HG02642 (cell line): ENCODE measurements around the gene FBXL7.

Experiments used
- ATAC-seq: cut with Tn5 transposase; IDR thresholded peaks from one replicate; pipeline ENCODE4 v1.9.1; 2021; ENCODE audit warnings: mild to moderate bottlenecking; ENCODE audit not compliant: unreplicated experiment, poor library complexity

Gene FBXL7

DNA sequence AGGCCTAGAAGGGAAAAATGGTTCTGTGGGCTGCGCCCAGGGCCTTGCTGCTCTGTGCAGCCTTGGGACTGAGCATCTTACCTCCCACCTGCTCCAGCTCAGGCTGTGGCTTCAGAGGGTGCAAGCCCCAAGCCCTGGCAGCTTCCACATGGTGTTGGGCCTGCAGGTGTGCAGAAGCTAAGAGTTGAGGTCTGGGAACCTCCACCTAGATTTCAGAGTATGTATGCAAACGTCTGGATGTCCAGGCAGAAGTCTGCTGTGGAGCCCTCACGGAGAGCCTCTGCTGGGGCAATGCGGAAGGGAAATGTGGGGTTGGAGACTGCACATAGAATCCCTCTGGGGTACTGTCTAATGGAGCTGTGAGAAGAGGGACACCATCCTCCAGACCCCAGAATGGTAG is 36.0 kb downstream of the FBXL7 start:
- ATAC-seq = no peak

DNA sequence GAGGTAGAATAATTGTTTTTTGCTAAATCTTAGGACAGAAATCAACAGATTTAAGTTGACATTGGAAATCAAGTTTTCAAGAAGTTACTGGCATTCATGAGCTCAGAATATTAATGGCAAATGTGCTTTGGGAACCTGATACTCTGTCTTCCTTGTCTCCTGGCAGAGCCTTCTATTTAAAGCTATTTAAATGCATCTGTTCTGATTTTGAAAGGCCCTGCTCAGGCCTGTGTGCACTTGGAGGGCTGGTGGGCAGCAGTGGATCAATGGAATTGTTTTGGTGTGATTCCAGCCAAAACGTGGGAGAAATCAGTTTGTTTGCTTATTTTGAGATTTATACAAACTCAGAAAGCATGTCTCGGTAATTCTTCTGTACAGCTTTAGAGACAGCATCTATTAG is 38.5 kb downstream of the FBXL7 start:
- no peak for ATAC-seq

DNA sequence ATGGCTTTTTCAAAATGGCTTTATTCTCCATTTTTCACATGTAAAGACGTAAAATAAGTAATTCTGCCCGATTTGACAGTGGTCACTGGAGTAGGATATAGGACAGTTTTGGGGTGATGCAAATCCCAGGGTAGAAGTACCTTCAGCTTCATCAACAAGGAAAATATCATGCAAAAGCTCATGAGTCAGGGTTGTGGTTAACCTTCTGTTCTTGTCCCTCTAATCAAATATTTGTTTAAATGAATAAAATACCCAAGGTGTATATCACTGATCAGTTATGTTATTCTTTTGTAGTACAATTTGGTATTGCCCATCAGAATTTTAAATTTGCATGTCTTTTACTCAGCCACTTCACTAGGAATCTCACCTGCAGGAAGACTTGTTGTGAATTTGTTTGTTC is 40.0 kb downstream of the FBXL7 start:
- ATAC-seq = no peak

DNA sequence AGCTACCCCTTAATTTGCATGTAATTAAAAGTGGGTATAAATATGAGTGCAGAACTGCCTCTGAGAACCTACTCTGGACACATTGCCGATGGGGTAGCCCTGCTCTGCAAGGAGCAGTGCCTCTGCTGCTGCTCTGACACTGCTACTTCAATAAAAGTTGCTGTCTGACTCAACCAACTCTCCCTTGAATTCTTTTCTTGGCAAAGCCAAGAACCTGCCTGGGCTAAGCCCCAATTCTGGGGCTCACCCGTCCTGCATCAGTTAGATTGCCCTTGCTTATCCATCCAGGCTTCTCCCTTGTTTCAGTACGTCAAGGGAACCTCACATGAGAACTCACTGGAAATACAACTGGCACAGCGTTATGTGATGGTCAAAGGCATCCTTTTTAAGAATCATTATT is 44.1 kb downstream of the FBXL7 start:
- ATAC-seq = no peak

DNA sequence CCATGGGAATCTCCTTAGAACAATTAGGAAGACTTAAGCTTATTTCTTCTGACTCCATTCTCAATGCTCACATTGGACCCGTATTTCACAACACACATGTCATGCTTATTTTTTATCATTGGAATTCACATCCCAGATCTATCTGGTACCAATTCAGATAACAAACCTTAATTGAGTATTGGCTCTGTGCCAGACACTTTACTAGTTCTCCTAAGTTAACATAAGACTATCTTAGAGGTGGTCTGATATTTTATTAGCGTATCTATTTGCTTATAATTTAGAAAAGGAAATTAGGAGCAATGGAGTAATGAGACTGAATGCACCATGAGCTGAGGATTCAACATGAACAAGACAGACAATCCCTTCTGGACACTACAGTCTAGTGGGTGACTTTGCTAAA is 45.1 kb downstream of the FBXL7 start:
- ATAC-seq = no peak

DNA sequence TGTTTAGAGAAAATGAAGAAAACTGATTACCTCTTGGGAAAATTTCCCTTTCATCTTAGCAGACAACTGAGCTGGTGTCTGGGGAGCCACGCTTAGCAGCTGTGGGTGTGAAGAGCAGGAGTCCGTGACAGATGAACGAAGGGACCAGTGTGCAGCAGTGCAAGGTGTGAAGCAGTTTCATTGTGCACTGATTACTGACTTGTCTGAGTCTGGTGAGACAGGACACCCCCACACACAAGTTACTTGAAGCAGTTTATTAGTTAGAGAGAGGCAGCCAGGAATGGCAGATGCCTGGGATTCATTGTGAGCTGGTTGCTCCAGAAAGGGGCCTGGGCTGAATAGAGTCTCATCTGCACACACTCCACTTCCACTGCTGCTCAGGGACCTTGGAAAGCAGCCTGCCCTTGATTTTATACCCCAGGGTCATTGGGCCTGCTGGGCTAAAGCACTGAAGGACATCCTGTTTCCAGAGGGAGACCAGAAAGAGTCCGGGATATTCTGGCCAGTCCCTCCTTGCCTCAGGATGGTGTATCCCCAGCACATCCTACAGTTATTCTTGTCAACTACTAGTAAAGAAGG is 47.4 kb downstream of the FBXL7 start:
- ATAC-seq = no peak

DNA sequence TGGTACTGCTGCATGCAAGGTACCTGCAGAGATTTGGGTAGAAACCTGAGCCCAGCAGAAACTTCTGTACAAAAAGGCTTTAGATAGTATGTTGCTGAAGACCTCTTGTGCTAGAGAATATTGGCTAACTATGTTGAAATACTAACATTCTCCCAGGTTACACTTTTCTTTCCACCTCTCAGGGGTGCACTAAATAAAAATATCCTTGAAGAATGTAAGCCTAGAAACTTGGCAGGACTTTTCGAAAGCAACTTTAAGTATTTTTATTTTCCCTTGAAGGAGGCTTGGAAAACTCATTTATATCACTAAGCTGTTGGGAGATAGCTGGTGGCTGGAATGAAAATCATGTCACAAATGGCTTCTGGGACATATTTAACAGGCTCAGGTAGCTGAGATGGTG is 50.0 kb downstream of the FBXL7 start:
- no peak for ATAC-seq

DNA sequence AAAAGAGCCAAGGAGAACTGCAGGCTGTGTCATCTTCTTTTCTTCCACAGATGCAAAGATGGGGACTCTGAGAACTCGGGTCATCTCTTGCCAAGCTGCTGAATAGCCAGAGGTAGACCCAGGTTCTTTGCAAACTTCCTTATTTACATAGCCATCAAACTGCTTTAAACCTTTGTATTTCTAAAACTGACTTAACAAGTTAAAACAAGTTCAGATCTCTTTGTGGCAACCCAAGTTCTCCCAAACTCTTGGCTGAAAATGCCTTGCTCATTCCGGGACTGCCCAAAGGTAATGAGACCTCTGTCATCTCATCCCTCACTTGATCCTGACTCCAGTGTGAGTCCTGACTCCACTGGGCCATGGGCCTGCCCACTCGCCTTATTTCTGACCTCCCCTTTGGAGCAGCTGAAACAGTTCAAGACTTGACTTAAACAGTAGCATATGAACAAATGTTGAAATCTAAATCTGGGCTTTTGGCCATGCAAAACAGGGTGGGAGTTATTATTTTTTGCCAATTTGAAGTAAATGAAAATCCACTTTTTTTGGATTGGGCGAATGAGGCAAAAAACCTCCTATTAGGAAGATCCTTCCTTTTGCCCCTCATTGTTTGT is 50.6 kb downstream of the FBXL7 start:
- no peak for ATAC-seq

DNA sequence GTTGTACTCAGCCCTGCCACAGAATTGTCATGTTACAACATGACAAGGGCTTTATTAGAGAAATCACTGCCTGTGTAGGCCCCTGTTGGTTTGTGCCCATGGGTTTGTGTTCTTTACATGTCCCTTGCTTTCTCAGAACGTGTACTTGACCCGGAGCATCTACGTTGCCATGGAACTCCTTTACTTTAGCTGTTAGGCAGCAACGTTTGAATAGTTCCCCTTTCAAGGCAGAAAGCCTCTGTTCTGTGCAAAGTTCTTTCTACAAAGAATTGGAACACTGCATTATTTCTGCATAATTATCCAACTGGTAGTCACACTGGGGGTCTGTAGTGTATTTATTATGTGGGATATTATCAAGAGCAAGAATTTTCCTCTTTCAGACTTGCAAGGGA is 51.1 kb downstream of the FBXL7 start:
- no peak for ATAC-seq

DNA sequence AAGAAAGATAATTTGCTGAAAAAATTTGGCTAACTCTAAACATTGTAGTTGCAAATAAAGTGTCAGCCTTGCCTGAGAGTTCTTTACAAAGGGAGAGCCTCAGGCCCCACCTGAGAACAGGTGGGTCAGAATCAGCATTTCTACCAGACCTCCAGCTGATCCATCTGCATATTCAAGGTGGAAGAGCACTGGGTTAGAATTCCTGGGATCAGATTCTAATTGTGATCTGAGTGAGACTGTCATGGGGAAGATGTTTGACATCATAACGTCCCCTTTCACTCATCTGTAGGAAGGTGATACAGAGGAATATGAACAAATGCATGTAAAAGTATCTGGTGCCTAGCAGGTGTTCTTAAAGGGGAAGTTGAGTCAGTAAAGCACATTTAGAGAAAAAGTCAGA is 54.6 kb downstream of the FBXL7 start:
- ATAC-seq = no peak

DNA sequence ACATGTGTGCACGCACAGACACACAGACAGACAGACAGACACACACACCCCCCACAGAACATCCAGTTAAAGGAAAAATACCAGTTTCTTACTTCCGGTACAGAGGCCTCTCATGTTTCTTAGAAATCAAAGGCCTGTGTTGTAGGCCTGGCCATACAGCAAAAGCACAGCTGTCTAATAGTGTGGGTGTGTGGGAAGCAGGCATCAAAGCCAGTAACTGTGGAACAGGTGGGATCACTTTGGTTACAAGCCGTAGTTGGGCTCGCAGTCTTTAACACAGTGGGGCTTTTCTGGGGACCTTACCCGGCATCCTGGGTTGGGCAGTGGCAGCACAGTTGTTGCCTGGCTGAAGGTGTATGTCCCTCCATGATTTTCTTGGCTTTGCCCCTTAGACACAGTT is 55.2 kb downstream of the FBXL7 start:
- no peak for ATAC-seq

DNA sequence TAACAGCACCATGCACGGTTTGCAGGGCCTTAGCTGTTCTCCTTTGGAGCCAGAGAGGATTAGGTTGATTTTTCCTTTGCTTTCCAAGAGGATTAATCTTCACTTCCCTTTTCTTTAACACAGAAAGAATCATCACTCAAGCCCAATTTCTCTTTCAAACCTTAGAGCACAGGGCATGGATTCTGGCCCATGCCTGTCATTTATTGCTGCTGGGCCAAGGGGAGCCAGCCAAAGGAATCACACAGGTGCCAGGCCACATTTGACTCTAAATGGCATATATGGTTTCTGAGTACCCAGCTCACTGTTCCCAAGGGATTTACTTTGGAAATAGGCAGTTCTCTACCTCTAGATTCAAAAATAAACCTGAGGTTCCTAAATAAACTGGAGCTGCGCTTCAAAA is 58.3 kb downstream of the FBXL7 start:
- no peak for ATAC-seq

DNA sequence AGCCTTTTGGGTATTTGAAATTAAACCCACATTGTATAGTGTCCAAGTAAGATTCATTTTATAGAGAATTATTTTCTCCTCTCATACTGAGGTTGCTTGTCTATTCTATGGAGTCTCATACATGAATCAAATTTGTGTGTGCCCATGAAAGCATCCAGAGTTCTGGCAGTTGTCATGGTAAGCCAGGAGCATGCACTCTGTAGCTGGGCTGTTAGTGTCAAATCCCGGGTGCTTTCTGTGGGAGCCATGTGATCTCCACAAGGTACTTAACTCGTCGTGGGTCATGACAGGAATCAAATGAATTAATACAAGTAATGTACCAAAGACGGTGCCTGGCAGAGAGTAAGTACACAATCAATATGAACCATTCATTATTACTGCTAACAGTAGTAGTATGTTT is 58.7 kb downstream of the FBXL7 start:
- ATAC-seq = no peak

DNA sequence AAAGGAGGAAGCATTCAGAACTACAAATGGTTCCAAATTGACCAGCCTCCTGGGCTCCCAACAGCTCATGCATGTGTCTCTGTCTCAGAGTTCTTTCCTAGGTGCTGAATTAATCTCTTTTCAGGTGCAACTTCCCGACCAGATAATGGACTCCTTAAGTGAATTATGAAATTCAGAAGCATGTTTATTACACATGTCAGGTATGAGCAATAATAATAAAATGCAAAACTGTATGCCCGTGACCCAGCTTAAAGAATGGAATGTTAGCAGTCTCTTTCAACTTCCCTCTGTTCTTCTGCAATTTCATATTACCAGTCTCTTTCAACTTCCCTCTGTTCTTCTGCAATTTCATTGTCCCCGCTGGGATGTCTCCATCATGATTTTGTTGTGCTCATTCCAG is 60.4 kb downstream of the FBXL7 start:
- ATAC-seq = no peak

DNA sequence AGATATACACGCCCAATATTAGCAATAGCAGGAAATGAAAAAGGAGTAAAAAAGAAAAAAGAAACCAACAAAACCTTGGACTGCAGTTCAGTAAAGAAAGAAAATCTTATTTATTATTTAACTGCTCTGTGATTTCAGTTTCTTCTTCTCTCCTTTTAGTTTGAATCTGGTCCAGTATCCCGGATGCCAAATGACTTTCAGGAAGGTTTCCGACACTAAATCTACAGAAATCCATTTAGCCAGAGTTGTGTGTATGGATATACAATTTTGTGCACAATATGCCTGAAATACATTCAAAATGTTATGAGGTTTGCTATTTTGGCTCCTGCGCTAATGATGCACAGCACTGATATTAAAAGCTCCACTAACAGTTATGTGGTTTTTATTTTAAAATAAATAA is 64.5 kb downstream of the FBXL7 start:
- ATAC-seq = no peak

DNA sequence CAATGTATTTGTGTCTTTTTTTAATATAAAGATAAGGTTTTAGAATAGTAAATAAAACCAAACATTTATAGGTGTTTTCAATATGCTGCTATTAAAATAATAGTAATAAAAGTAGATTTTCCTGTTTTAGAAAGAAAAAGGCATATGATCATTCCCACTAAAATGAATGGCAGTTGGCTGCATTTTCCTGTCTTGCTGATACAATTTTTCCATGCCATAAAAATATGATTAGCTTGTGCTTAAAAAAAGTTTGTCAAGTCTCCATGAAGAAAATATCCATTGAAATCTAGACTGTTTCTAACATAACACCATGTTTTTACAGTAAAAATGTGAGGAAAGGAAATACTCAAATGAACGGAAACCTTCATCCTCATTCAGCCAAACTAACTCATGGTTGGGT is 65.0 kb downstream of the FBXL7 start:
- ATAC-seq = no peak

DNA sequence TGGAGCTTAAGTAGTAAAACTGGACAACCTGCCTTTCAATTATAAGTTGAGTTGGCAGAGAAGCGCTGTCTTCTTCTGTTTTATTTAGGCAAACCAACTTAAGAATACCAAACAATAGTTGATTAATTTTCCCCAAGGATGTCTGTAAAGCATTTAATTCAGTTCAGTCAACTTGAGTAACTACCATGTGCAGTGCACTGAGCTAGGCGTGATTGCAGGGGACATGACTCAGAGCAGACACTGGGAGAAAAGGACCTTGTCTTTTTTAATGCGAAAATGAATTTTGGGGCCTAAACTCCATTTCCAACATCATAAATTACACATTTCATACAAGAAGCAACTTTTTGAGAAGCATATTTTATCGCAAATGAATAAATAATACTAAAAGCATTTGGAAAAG is 66.3 kb downstream of the FBXL7 start:
- no peak for ATAC-seq

DNA sequence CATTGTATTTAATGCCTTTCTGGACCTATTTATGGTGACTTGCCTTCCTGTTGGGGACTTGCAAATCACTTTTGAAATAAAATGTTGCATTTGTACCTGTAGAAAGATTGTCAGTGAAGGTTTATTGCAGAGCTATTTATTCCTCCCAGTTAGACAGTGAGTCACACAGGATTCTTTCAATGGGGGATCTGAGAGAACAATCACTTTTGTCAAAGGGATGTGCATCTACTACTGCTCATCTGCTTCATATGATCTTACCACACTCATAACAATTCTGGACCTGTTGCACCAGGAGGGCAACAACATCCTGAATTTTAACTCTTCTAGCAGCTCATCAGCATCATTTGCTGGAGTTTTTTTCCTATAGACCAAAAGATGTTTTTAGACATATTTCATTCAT is 66.8 kb downstream of the FBXL7 start:
- ATAC-seq = no peak

DNA sequence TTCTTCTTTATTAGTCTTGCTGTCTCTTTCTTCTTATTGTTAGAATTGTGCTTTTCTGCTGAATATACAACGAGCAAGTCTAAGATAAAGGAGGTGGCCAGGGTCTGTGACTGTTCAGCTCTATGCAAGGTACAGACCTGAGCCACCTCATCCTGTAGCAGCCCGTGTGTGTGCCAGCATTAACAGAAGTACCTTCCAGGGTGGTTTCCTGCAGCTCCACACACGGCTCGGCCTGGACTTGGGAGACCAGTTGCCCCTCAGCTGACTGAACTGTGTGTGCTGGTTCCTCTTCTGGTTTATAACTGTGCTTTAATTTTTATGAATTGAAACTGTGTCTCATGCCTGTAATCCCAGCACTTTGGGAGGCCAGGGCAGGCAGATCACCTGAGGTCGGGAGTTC is 70.5 kb downstream of the FBXL7 start:
- ATAC-seq = no peak

DNA sequence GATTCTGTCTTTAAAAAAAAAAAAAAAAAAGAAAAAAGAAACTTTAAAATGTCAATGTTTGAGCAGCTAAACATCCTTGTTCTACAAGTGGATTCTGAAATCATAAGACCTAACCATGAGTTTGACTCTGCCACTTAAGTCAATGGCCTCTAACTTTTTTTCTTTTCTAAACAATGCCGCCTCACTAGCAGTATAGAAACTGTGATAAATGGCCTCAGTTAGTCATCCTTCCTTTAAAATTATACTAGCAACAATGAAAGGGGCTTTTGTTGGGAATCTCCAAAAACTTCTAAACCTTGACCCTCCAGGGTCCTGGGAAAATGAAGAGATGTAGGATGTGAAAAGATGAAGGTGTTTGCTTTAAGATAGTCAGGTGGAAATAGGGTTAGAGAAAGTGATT is 71.1 kb downstream of the FBXL7 start:
- no peak for ATAC-seq

DNA sequence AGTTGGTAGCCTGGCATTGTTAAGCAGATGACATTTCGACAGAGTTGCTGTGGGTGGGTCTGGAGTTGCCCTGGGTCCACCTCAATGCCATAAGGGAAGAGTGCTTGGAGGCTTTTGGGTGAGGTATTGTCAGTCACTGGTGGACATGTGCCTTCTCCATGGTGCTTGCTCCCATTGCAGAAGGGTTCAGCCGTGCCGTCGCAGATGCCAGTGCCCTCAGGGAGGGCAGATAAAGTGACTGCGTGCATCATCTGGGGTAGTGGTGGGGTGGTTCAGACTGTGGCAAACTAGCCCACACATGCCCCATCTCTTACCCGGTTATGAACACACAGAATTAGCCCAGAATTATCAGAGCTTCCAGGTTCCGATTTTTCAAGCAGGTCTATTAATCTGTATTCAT is 71.6 kb downstream of the FBXL7 start:
- ATAC-seq = no peak

DNA sequence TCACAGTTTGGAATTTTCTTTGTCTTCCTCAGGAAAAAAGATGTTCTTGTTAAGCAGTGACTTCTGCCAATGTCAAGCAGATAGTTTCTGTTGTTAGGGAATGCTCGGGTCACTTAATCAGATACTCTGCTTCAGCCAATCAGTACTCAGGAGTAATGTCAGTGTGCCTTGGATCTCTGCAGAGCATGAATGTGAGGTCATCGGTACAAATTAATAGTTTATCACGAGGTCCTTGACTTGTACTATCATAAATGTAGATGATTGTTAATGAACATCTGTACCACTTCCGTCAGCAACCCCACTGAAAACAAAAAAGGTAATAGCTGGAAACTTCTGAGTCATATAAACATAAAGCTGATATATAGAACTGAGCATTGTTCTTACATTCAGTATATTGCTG is 73.6 kb downstream of the FBXL7 start:
- no peak for ATAC-seq

DNA sequence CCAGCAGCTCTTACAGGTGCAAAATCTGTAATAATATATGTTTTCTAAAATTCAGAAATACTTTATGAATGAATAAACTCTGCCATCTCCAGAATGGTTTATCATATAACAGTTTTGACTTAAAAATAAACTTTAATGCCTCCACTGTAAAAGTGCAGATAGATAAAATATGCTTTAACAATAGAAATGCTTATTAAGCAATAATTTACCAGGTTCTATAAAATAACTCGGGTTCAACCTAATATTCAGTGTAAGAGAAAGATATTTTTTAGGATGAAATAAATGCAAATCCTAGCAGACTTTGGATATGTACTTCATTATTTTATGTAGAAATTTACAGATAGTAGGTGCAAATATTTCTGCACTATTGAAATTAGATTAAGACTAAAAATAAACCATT is 74.1 kb downstream of the FBXL7 start:
- no peak for ATAC-seq
